IMR-90 (cell line): Measurements from ENCODE around the gene MIER3. TPM values are rescaled to one million over a fixed set of nuclear protein-coding genes. Genes with fewer than 3 reads are reported as not detected.

ENCODE experiments used
- ATAC-seq: fragments of 200-7000 bp; cut with Tn5 transposase; 2 replicates; pipeline ENCODE4 v1.9.1; 2020; ENCODE audit warnings: low read depth, mild to moderate bottlenecking, moderate library complexity
- BruUV-seq: library from RNA; stranded (reverse); fragments of 400-500 nt; replicated peaks from 2 replicates; lab custom pipeline; 2021; lab: Mats Ljungman, UMichigan
- CTCF ChIA-PET: fragments of 300-600 bp; formaldehyde crosslinking; extraction: SDS; loops from one replicate; lab custom pipeline; 2021; ENCODE audit warnings: antibody characterized with exemption; lab: Yijun Ruan, JAX
- POLR2A ChIA-PET: fragments of 300-600 bp; sonication (Branson Sonifier 250); formaldehyde crosslinking; loops from one replicate; lab custom pipeline; 2022; ENCODE audit warnings: antibody characterized with exemption; ENCODE audit not compliant: unreplicated experiment; lab: Charles Lee
- DNase-seq: peaks from one replicate; pipeline ENCODE4 v3.0.0; 2013
- H2AFZ ChIP-seq: replicated peaks from 2 replicates; pipeline ENCODE3; 2013; ENCODE audit warnings: low read length, mild to moderate bottlenecking; ENCODE audit not compliant: poor library complexity
- H2AK5ac ChIP-seq: 2 replicates; pipeline ENCODE4 v1.6.1; 2013; ENCODE audit warnings: low read depth, low read length, inconsistent platforms
- H2AK9ac ChIP-seq: replicated peaks from 2 replicates; pipeline ENCODE3; 2013; ENCODE audit warnings: mild to moderate bottlenecking, low read depth, low read length, moderate library complexity; ENCODE audit not compliant: poor library complexity
- H2BK120ac ChIP-seq: 2 replicates; pipeline ENCODE4 v1.6.1; 2013; ENCODE audit warnings: low read depth, low read length, inconsistent platforms
- H2BK15ac ChIP-seq: 3 replicates; pipeline ENCODE4 v1.6.1; 2013; ENCODE audit warnings: low read depth, low read length, inconsistent platforms
- H2BK20ac ChIP-seq: 2 replicates; pipeline ENCODE4 v1.6.1; 2013; ENCODE audit warnings: low read depth, mild to moderate bottlenecking, inconsistent platforms, low read length, moderate library complexity
- H2BK5ac ChIP-seq: 2 replicates; pipeline ENCODE4 v1.6.1; 2013; ENCODE audit warnings: mild to moderate bottlenecking, low read depth, low read length, inconsistent platforms; ENCODE audit not compliant: poor library complexity, severe bottlenecking
- H3K14ac ChIP-seq: replicated peaks from 2 replicates; pipeline ENCODE4 v1.6.1; 2013; ENCODE audit warnings: low read depth, low read length, inconsistent platforms
- H3K18ac ChIP-seq: 2 replicates; pipeline ENCODE4 v1.6.1; 2013; ENCODE audit warnings: low read depth, low read length, control low read depth
- H3K23ac ChIP-seq: 2 replicates; pipeline ENCODE4 v1.6.1; 2013; ENCODE audit warnings: low read depth, low read length, inconsistent platforms
- H3K27ac ChIP-seq: 2 replicates; pipeline ENCODE4 v1.5.1; 2013; ENCODE audit warnings: mild to moderate bottlenecking, control low read depth, low read length; ENCODE audit not compliant: insufficient read depth
- H3K27me3 ChIP-seq: 2 replicates; pipeline ENCODE4 v1.6.1; 2013; ENCODE audit warnings: low read length; ENCODE audit not compliant: control insufficient read depth, insufficient read depth
- H3K36me3 ChIP-seq: 2 replicates; pipeline ENCODE4 v1.6.1; 2013; ENCODE audit warnings: low read length, mixed read lengths; ENCODE audit not compliant: control insufficient read depth, insufficient read depth
- H3K4ac ChIP-seq: 2 replicates; pipeline ENCODE4 v1.6.1; 2013; ENCODE audit warnings: low read depth, low read length, inconsistent platforms
- H3K4me1 ChIP-seq: 2 replicates; pipeline ENCODE4 v1.6.1; 2013; ENCODE audit warnings: low read length, mixed read lengths; ENCODE audit not compliant: control insufficient read depth, insufficient read depth
- H3K4me2 ChIP-seq: 2 replicates; pipeline ENCODE4 v1.6.1; 2013; ENCODE audit warnings: low read depth, mild to moderate bottlenecking, control low read depth, low read length, moderate library complexity
- H3K4me3 ChIP-seq: 2 replicates; pipeline ENCODE4 v1.5.1; 2013; ENCODE audit warnings: low read depth, mild to moderate bottlenecking, control low read depth, low read length, moderate library complexity; ENCODE audit not compliant: insufficient read depth
- H3K56ac ChIP-seq: 2 replicates; pipeline ENCODE4 v1.6.1; 2013; ENCODE audit warnings: low read length, inconsistent platforms; ENCODE audit not compliant: insufficient read depth; ENCODE audit errors: extremely low read depth
- H3K79me1 ChIP-seq, 2 experiments: 2 replicates each; pipeline ENCODE4 v1.6.1; 2013; ENCODE audit warnings: low read length in 2 of 2, inconsistent platforms in 1 of 2, low read depth in 1 of 2
- H3K9ac ChIP-seq: 2 replicates; pipeline ENCODE4 v1.6.1; 2013; ENCODE audit warnings: low read depth, low read length, control low read depth
- H3K9me1 ChIP-seq: 2 replicates; pipeline ENCODE4 v1.6.1; 2013; ENCODE audit warnings: low read length, inconsistent platforms; ENCODE audit not compliant: insufficient read depth
- H3K9me3 ChIP-seq: 2 replicates; pipeline ENCODE4 v1.6.1; 2013; ENCODE audit warnings: low read length; ENCODE audit not compliant: control insufficient read depth, insufficient read depth
- H4K20me1 ChIP-seq: 2 replicates; pipeline ENCODE4 v1.6.1; 2013; ENCODE audit warnings: low read length, inconsistent platforms; ENCODE audit not compliant: insufficient read depth
- H4K5ac ChIP-seq: 2 replicates; pipeline ENCODE4 v1.6.1; 2013; ENCODE audit warnings: mild to moderate bottlenecking, low read depth, low read length, control low read depth
- H4K8ac ChIP-seq, 2 experiments: 2 replicates each; pipeline ENCODE4 v1.6.1; 2013; ENCODE audit warnings: low read depth in 2 of 2, low read length in 2 of 2, control low read depth in 1 of 2, inconsistent platforms in 1 of 2
- H4K91ac ChIP-seq: 2 replicates; pipeline ENCODE4 v1.6.1; 2013; ENCODE audit warnings: low read depth, low read length, inconsistent platforms; ENCODE audit not compliant: insufficient read depth
- CEBPB ChIP-seq: IDR thresholded peaks from 2 replicates; pipeline ENCODE4 v1.6.1; 2012; ENCODE audit warnings: low read depth, low read length, improper control_type of control experiment
- CHD1 ChIP-seq: IDR thresholded peaks from 2 replicates; pipeline ENCODE4 v1.6.1; 2012; ENCODE audit warnings: low read depth, low read length, improper control_type of control experiment
- CTCF ChIP-seq: conservative IDR thresholded peaks from 2 replicates; pipeline ENCODE4 v1.5.1; 2012; ENCODE audit warnings: mild to moderate bottlenecking, low read depth, low read length, improper control_type of control experiment
- FOS ChIP-seq: fragments of 150-350 bp; IDR thresholded peaks from 2 replicates; pipeline ENCODE4 v1.6.1; 2016; ENCODE audit warnings: low read depth, low read length
- MAZ ChIP-seq: IDR thresholded peaks from 2 replicates; pipeline ENCODE4 v1.6.1; 2012; ENCODE audit warnings: low read depth, mild to moderate bottlenecking, low read length, improper control_type of control experiment, moderate library complexity, borderline replicate concordance
- POLR2A ChIP-seq: IDR thresholded peaks from 2 replicates; pipeline ENCODE4 v1.6.1; 2012; ENCODE audit warnings: mild to moderate bottlenecking, low read depth, low read length
- RCOR1 ChIP-seq: IDR thresholded peaks from 2 replicates; pipeline ENCODE4 v1.6.1; 2012; ENCODE audit warnings: mild to moderate bottlenecking, low read length, improper control_type of control experiment; ENCODE audit not compliant: insufficient replicate concordance
- USF2 ChIP-seq: fragments of 150-350 bp; IDR thresholded peaks from 2 replicates; pipeline ENCODE4 v1.6.1; 2017; ENCODE audit warnings: mild to moderate bottlenecking, antibody characterized with exemption, low read length, low read depth
- WGBS, 2 experiments: methylation state at CpG; one replicate each; pipeline versions ENCODE4 v1.1.5 to v1.1.7; 2013; ENCODE audit warnings: missing lambda C conversion rate in 2 of 2; ENCODE audit not compliant: insufficient read length in 1 of 2; ENCODE audit errors: extremely low coverage in 2 of 2; 5-methylcytosine and 5-hydroxymethylcytosine counted together
- dilution Hi-C: fragments of 300-500 bp; cut with HindIII; formaldehyde crosslinking; loops from one replicate; pipeline ENCODE4 v1.14.3; 2018; ENCODE audit warnings: low sequenced_read_pairs; ENCODE audit not compliant: unreplicated experiment
- in situ Hi-C: fragments of 300-500 bp; cut with MboI; formaldehyde crosslinking; loops from 3 replicates; pipeline ENCODE4 v1.14.3; 2019; ENCODE audit warnings: low sequenced_read_pairs, inconsistent platforms, mixed read lengths
- intact Hi-C: fragments of 100-400 bp; cut with micrococcal nuclease; formaldehyde crosslinking; loops from 2 replicates; pipeline ENCODE4 v1.10.0; 2022
- polyA plus RNA-seq, 3 experiments: library from polyadenylated mRNA; depleted of rRNA; stranded (reverse); fragments of >200 nt; gene quantifications; 2 replicates each; pipeline ENCODE4 v1.2.3, GENCODE V29; 2012; ENCODE audit warnings: low replicate concordance in 1 of 3
- total RNA-seq: library from RNA; depleted of rRNA; stranded (reverse); fragments of >200 nt; gene quantifications from 2 replicates; pipeline ENCODE4 v1.2.3, GENCODE V29; 2012

The MIER3 gene
- total and polyA plus RNA-seq, 2 of the 4 experiments (the other 2 are of a cell fraction), result 6.4 to 22.9 TPM

- Histone ChIP-seq H3K27me3 (peaks cover 44% of the 10 kb centered on the region), H3K27ac (no peak overlapping the region), H3K9me3 (peaks cover 1% of the 10 kb centered on the region; the same call in 1 of the 2 replicates), H2AK9ac (no peak overlapping the region), H3K56ac (no peak overlapping the region), H2BK15ac (no peak overlapping the region), H3K18ac (no peak overlapping the region), H3K9me1 (no peaks in the 10 kb centered on the region), H3K36me3 (no peaks in the 10 kb centered on the region), H3K4me2 (no peak overlapping the region), H3K4me1 (no peaks in the 10 kb centered on the region), H3K79me1 (no peaks in the 10 kb centered on the region), H3K4ac (no peak overlapping the region), H4K20me1 (no peaks in the 10 kb centered on the region), H3K4me3 (no peak overlapping the region), H2BK5ac (no peak overlapping the region), H3K14ac (no peak overlapping the region), H3K23ac (no peak overlapping the region), H2AFZ (no peak overlapping the region), H2BK120ac (no peak overlapping the region), H4K5ac (no peak overlapping the region), H3K9ac (no peak overlapping the region), H4K91ac (no peak overlapping the region), H4K8ac (no peak overlapping the region), H2AK5ac (no peak overlapping the region), H2BK20ac (no peak overlapping the region)
- ChIA-PET POLR2A (no interaction called here), CTCF (interaction anchor here (0.6 to 0.7 kb wide), 2 partner anchors 10 to 11 kb away, joined by 3 to 4 read pairs; no protein-coding TSS in a partner anchor)
- dilution Hi-C loops, result no loop called here
- WGBS, 2 experiments, result no CpG with 5 or more reads among the region's 2 CpGs
- no peak for DNase-seq
- in situ Hi-C loops, result no loop called here
- ATAC-seq, result no peak
- no peak for TF ChIP-seq MAZ
- no peak for TF ChIP-seq CTCF
- TF ChIP-seq USF2, result no peak
- TF ChIP-seq RCOR1, result no peak
- no peak for TF ChIP-seq CEBPB
- TF ChIP-seq CHD1, result no peak
- TF ChIP-seq FOS, result no peak
- no peak for TF ChIP-seq POLR2A
- intact Hi-C loops, result no loop called here
- BruUV-seq, result no TSS peak
Measured at GRCh38 chr5:56964173-56964572, 12.2 kb upstream of the MIER3 start.
